Hepatocyte (in vitro differentiated cells): ENCODE data around the gene MORC2.

Experiments used
- EZH2 ChIP-seq: fragments of 200-600 bp; sonication (generic); IDR thresholded peaks from 2 replicates; pipeline ENCODE4 v1.6.1; 2016; ENCODE audit warnings: antibody characterized with exemption, mild to moderate bottlenecking, borderline replicate concordance
- TF ChIP-seq, protein P1 (sequence below): fragments of 200-600 bp; sonication (generic); IDR thresholded peaks from 2 replicates; pipeline ENCODE4 v1.5.1; 2016; ENCODE audit warnings: antibody characterized with exemption, mild to moderate bottlenecking; ENCODE audit not compliant: poor library complexity

GRCh38 chr22:30882184-30882717 is 86.3 kb downstream of the MORC2 start:
- TF ChIP-seq, protein P1, sequence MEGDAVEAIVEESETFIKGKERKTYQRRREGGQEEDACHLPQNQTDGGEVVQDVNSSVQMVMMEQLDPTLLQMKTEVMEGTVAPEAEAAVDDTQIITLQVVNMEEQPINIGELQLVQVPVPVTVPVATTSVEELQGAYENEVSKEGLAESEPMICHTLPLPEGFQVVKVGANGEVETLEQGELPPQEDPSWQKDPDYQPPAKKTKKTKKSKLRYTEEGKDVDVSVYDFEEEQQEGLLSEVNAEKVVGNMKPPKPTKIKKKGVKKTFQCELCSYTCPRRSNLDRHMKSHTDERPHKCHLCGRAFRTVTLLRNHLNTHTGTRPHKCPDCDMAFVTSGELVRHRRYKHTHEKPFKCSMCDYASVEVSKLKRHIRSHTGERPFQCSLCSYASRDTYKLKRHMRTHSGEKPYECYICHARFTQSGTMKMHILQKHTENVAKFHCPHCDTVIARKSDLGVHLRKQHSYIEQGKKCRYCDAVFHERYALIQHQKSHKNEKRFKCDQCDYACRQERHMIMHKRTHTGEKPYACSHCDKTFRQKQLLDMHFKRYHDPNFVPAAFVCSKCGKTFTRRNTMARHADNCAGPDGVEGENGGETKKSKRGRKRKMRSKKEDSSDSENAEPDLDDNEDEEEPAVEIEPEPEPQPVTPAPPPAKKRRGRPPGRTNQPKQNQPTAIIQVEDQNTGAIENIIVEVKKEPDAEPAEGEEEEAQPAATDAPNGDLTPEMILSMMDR = no peak
- no peak for TF ChIP-seq EZH2
